Spleen (tissue), 11 donors: ENCODE data around the gene SIN3B. TPM values are rescaled to one million over a fixed set of nuclear protein-coding genes. Genes with fewer than 3 reads are reported as not detected.

Experiments used
- DNase-seq: peaks from one replicate; pipeline ENCODE4 v3.0.0-alpha.2; 2020
- H3K27ac ChIP-seq, 8 donors: fragments of 200-600 bp; sonication (generic) in 7 of 8; 1 replicate in 4 of 8; 2 replicates in 4 of 8; pipeline versions ENCODE4 v1.5.0 to v1.8.0; 2016 to 2021; ENCODE audit warnings: inconsistent platforms in 4 of 8, mild to moderate bottlenecking in 4 of 8, moderate library complexity in 1 of 8
- H3K27me3 ChIP-seq, 7 donors: fragments of 200-600 bp; sonication (generic) in 6 of 7; replicated peaks in 1 of 7; 1 replicate in 4 of 7; 2 replicates in 3 of 7; pipeline versions ENCODE4 v1.5.0 to v1.8.0; 2016 to 2021; ENCODE audit warnings: inconsistent platforms in 3 of 7, mild to moderate bottlenecking in 1 of 7
- H3K36me3 ChIP-seq, 6 donors: fragments of 200-600 bp; sonication (generic) in 5 of 6; 1 replicate in 4 of 6; 2 replicates in 2 of 6; pipeline versions ENCODE4 v1.5.0 to v1.8.0; 2016 to 2021; ENCODE audit warnings: inconsistent platforms in 2 of 6
- H3K4me1 ChIP-seq, 6 donors: fragments of 200-600 bp; sonication (generic) in 5 of 6; 1 replicate in 3 of 6; 2 replicates in 3 of 6; pipeline versions ENCODE4 v1.5.0 to v1.8.0; 2016 to 2021; ENCODE audit warnings: inconsistent platforms in 3 of 6
- H3K4me3 ChIP-seq, 8 donors: fragments of 200-600 bp; sonication (generic) in 7 of 8; 1 replicate in 4 of 8; 2 replicates in 4 of 8; pipeline versions ENCODE4 v1.5.0 to v1.8.0; 2016 to 2021; ENCODE audit warnings: inconsistent platforms in 4 of 8, mild to moderate bottlenecking in 4 of 8, moderate library complexity in 2 of 8
- H3K9me3 ChIP-seq, 8 donors: fragments of 200-600 bp; sonication (generic) in 7 of 8; 1 replicate in 4 of 8; 2 replicates in 4 of 8; pipeline versions ENCODE4 v1.5.0 to v1.8.0; 2016 to 2021; ENCODE audit warnings: inconsistent platforms in 4 of 8
- CTCF ChIP-seq, 11 experiments: fragments of 200-600 bp in 7 of 11; fragments of 450-650 bp in 4 of 11; sonication (generic) in 4 of 11; IDR thresholded peaks in 8 of 11; conservative IDR thresholded peaks in 3 of 11; 1 replicate in 7 of 11; 2 replicates in 4 of 11; pipeline versions ENCODE4 v1.4.0 to v1.8.0; 2016 to 2021; ENCODE audit warnings: antibody characterized with exemption in 11 of 11, inconsistent platforms in 4 of 11, mild to moderate bottlenecking in 1 of 11
- POLR2A ChIP-seq, 3 donors: fragments of 450-650 bp; IDR thresholded peaks; one replicate each; pipeline ENCODE4 v1.5.1; 2017; ENCODE audit warnings: antibody characterized with exemption in 3 of 3, mild to moderate bottlenecking in 1 of 3
- POLR2AphosphoS5 ChIP-seq, 3 donors: sonication (generic); formaldehyde crosslinking; IDR thresholded peaks; one replicate each; pipeline ENCODE4 v1.5.1; 2017; ENCODE audit warnings: antibody characterized with exemption in 3 of 3
- WGBS, 5 donors: extraction: QIAGEN DNeasy Blood & Tissue Kit in 3 of 5; methylation state at CpG; one replicate each; pipeline versions ENCODE4 v1.1.5 to v1.1.7; 2013 to 2018; 5-methylcytosine and 5-hydroxymethylcytosine counted together
- intact Hi-C: fragments of 100-400 bp; cut with DNase I; formaldehyde crosslinking; loops from one replicate; pipeline ENCODE4 v1.15.0; 2023; ENCODE audit warnings: low total_unique reads
- polyA plus RNA-seq, 3 donors: library from polyadenylated mRNA; stranded (reverse); fragments of 200-250 nt; gene quantifications; one replicate each; pipeline ENCODE4 v1.2.1, GENCODE V29; 2013
- total RNA-seq, 7 donors: library from RNA; depleted of rRNA in 3 of 7; stranded (reverse); fragments of >200 nt in 3 of 7; fragmentation: NEBNext Ultra II Directional in 4 of 7; extraction: Animal tissue kit (Norgen Biotek cat#: 25700) in 4 of 7; gene quantifications; one replicate each; pipeline versions ENCODE4 v1.1.0 to v1.2.1, GENCODE V29; 2016 to 2021
- donor health status: healthy with polysubstance abuse.
- donor health status: DM: no; HTN: no; CAD: no; lungs with moderate emphysema.
- donor health status: DM: no; HTN: no; CAD: no.
- donor health status: Bipolar disorder and iron deficiency.
- donor health status: healthy.
- donor health status: DM: no; HTN: no; CAD: no.
- donor health status: DM: yes; HTN: yes; CAD: no.

The SIN3B gene
- total and polyA plus RNA-seq, 10 donors, result 14.6 to 107 (median 67.6) TPM

GRCh38 chr19:16894080-16894479, 64.9 kb downstream of the SIN3B start:
- TF ChIP-seq POLR2AphosphoS5 (IDR thresholded peaks at IDR 0.05) (no peak), POLR2A (IDR thresholded peaks at IDR 0.05) (no peak), CTCF (IDR thresholded peaks at IDR 0.05 in 8 of 11, conservative IDR thresholded peaks at IDR 0.05 in 3 of 11) (no peak)
- Histone ChIP-seq H3K4me3 (peak overlapping the region in 1 of 8 donors; percentile 17), H3K36me3 (no peaks in the 10 kb centered on the region), H3K4me1 (peaks cover 4 to 80% (median 60%) of the 10 kb centered on the region in 6 donors), H3K27me3 (peaks cover 0 to 67% (median 5%) of the 10 kb centered on the region in 7 donors), H3K9me3 (no peaks in the 10 kb centered on the region), H3K27ac (peak overlapping the region in 7 of 8 donors; percentile 30 to 73 (median 59))
- intact Hi-C loops, result loop anchor here (10.0 kb wide), 1 partner anchor 59 kb away; no protein-coding TSS in a partner anchor
- WGBS, 5 donors, result 42 to 63% (median 56%) methylated on average over 5 to 7 of the region's 7 CpGs
- DNase-seq, result no peak

- Histone ChIP-seq H3K27me3 (peaks cover 0 to 56% (median 5%) of the 10 kb centered on the region in 7 donors), H3K4me1 (peaks cover 0 to 80% (median 57%) of the 10 kb centered on the region in 6 donors), H3K9me3 (no peaks in the 10 kb centered on the region), H3K27ac (peak overlapping the region in 7 of 8 donors; percentile 71 to 89 (median 82)), H3K36me3 (no peaks in the 10 kb centered on the region), H3K4me3 (peak overlapping the region in 5 of 8 donors; percentile 39 to 80 (median 52))
- DNase-seq, result no peak
- 50 to 67% (median 55%) methylated on average over 26 to 30 of the region's 30 CpGs for WGBS, 5 donors
- TF ChIP-seq POLR2AphosphoS5 (IDR thresholded peaks at IDR 0.05) (peak in 2 of 3 donors; percentile 45 to 73), POLR2A (IDR thresholded peaks at IDR 0.05) (no peak)
- intact Hi-C loops, result loop anchor here (10.0 kb wide), 1 partner anchor 61 kb away; no protein-coding TSS in a partner anchor
Observed at GRCh38 chr19:16895467-16896145, 66.4 kb downstream of the SIN3B start.

DNA sequence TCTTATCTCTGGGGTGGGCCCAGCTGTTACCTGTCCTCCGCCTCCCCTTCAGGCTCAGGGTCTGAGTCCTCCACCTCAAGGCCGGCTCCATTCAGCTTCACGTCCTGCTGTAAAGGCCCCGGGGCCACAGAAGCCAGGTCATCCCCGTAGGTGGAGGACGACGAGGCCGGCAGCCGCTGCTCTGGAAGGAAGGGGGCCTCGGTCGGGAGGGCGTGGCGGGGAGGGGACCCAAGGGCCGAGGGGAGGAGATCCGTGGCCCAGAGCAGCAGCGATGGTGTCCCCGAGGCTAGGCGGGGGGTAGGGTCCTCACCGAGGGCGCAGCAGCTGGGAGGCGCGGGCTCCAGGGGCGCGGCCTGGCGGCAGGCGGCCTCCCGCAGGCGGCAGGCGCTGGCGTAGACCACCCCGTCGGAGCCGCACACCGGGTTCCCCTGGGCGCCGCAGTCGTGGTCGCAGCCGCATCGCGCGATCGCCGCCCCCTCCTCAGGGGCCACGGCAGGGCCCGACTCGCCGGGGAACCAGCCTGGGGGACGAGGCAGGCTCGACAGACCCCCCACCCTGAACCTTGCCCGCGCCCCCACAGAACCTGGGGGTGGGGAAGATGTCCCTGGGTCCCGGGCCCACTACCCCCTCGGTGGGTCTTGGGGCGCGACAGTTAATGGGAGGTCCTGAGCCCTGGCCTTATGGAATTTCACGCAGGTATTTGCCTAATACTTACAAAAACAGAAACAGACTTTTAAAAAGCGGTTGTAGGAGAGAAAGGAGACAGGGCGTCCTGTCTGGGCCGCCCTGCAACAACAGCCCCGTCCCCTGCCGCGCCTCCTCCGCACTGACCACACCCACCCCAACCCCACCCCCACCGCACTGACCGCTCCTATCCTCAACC, 67.2 kb downstream of the SIN3B start:
- TF ChIP-seq CTCF (IDR thresholded peaks at IDR 0.05 in 8 of 11, conservative IDR thresholded peaks at IDR 0.05 in 3 of 11) (no peak), POLR2AphosphoS5 (IDR thresholded peaks at IDR 0.05) (peak; percentile 51 to 68 (median 54)), POLR2A (IDR thresholded peaks at IDR 0.05) (no peak)
- Histone ChIP-seq H3K27me3 (peaks cover 0 to 56% (median 5%) of the 10 kb centered on the region in 7 donors), H3K4me1 (peaks cover 0 to 80% (median 55%) of the 10 kb centered on the region in 6 donors), H3K36me3 (no peaks in the 10 kb centered on the region), H3K4me3 (peak overlapping the region; percentile 32 to 80 (median 47)), H3K27ac (peak overlapping the region; percentile 11 to 89 (median 80)), H3K9me3 (no peaks in the 10 kb centered on the region)
- intact Hi-C loops, result loop anchor here (10.0 kb wide), 1 partner anchor 62 kb away; no protein-coding TSS in a partner anchor
- DNase-seq, result peak; percentile 86
- 3 to 7% (median 4%) methylated on average over 34 to 66 of the region's 66 CpGs for WGBS, 5 donors

- Histone ChIP-seq H3K4me1 (peaks cover 0 to 73% (median 52%) of the 10 kb centered on the region in 6 donors), H3K27me3 (peaks cover 0 to 56% (median 5%) of the 10 kb centered on the region in 7 donors), H3K36me3 (no peaks in the 10 kb centered on the region), H3K4me3 (peak overlapping the region; percentile 48 to 80 (median 53)), H3K27ac (peak overlapping the region; percentile 42 to 89 (median 76)), H3K9me3 (no peaks in the 10 kb centered on the region)
- DNase-seq, result peak; percentile 95
- intact Hi-C loops, result loop anchor here (10.0 kb wide), 1 partner anchor 62 kb away; no protein-coding TSS in a partner anchor
- 2 to 3% (median 2%) methylated on average over 45 to 68 of the region's 68 CpGs for WGBS, 5 donors
- TF ChIP-seq POLR2A (IDR thresholded peaks at IDR 0.05) (no peak), POLR2AphosphoS5 (IDR thresholded peaks at IDR 0.05) (peak; percentile 56 to 80 (median 72)), CTCF (IDR thresholded peaks at IDR 0.05 in 8 of 11, conservative IDR thresholded peaks at IDR 0.05 in 3 of 11) (no peak)
Observed at GRCh38 chr19:16897029-16897855, 68.0 kb downstream of the SIN3B start.
